ENCODE measurements around the gene AKR1B1.

The AKR1B1 gene

GRCh38 chr7:134468475-134468874 is 9.6 kb upstream of the AKR1B1 start:
- DNase-seq: no peak

GRCh38 chr7:134468054-134468453 is 9.2 kb upstream of the AKR1B1 start:
- DNase-seq: no peak

GRCh38 chr7:134465491-134465890 is 6.6 kb upstream of the AKR1B1 start:
- no peak for DNase-seq

- no peak for DNase-seq
These were observed 5.6 kb upstream of the AKR1B1 start for GRCh38 chr7:134464496-134464895.

- no peak for DNase-seq
These were observed 4.9 kb upstream of the AKR1B1 start for GRCh38 chr7:134463751-134464150.

- no peak for DNase-seq
These were observed 3.5 kb upstream of the AKR1B1 start for GRCh38 chr7:134462337-134462925.

GRCh38 chr7:134461916-134462315 is 3.0 kb upstream of the AKR1B1 start:
- DNase-seq: no peak

- no peak for DNase-seq
These were observed 1.1 kb upstream of the AKR1B1 start for GRCh38 chr7:134459981-134460380.

GRCh38 chr7:134458341-134458805 is 527 bp downstream of the AKR1B1 start:
- DNase-seq: peak; percentile 72

GRCh38 chr7:134457210-134457609 is 1.7 kb downstream of the AKR1B1 start:
- DNase-seq: no peak

GRCh38 chr7:134454277-134454676 is 4.6 kb downstream of the AKR1B1 start:
- DNase-seq: no peak

GRCh38 chr7:134453518-134453917 is 5.4 kb downstream of the AKR1B1 start:
- DNase-seq: no peak

- no peak for DNase-seq
These were observed 5.9 kb downstream of the AKR1B1 start for GRCh38 chr7:134452991-134453473.

GRCh38 chr7:134452419-134452838 is 6.5 kb downstream of the AKR1B1 start:
- DNase-seq: no peak

- DNase-seq: no peak
These were observed 7.2 kb downstream of the AKR1B1 start for GRCh38 chr7:134451656-134452055.

GRCh38 chr7:134450294-134451000 is 8.5 kb downstream of the AKR1B1 start:
- DNase-seq: no peak

GRCh38 chr7:134449680-134450079 is 9.2 kb downstream of the AKR1B1 start:
- DNase-seq: no peak

- no peak for DNase-seq
These were observed 10.3 kb downstream of the AKR1B1 start for GRCh38 chr7:134448356-134449229.

- no peak for DNase-seq
These were observed 11.5 kb downstream of the AKR1B1 start for GRCh38 chr7:134447383-134447782.

GRCh38 chr7:134446923-134447322 is 12.0 kb downstream of the AKR1B1 start:
- no peak for DNase-seq

GRCh38 chr7:134446446-134446845 is 12.5 kb downstream of the AKR1B1 start:
- no peak for DNase-seq

GRCh38 chr7:134444961-134445315 is 14.0 kb downstream of the AKR1B1 start:
- no peak for DNase-seq

GRCh38 chr7:134444198-134444960 is 14.5 kb downstream of the AKR1B1 start:
- no peak for DNase-seq
